Measurements from ENCODE around the gene PLPPR1.
"Not testable (repeated sequence)": the region's sequence is repeated elsewhere in the genome, so short reads cannot be mapped to it uniquely, and the experiment has no call there.

PLPPR1 gene

DNA sequence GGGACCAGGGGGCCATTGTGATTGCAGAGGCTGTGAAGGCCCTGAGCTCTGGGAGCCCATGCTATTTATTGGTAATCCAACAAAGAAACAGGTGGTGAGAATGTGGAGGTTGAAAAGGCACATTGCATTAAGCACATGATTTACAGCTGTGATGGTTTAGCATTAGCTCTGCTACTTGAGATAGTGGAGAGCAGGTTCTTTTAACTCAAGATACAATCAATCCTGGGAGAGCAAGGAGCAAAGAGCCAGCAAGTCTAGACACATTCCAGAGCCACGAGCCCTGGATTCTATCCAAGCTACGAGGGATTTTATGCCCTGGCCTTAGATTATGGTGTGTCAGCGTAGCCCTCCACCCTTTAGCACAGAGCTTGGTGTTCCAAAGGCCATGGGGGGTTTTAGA lies 98.8 kb downstream of the PLPPR1 start:
- not testable (repeated sequence) for DNase-seq

DNA sequence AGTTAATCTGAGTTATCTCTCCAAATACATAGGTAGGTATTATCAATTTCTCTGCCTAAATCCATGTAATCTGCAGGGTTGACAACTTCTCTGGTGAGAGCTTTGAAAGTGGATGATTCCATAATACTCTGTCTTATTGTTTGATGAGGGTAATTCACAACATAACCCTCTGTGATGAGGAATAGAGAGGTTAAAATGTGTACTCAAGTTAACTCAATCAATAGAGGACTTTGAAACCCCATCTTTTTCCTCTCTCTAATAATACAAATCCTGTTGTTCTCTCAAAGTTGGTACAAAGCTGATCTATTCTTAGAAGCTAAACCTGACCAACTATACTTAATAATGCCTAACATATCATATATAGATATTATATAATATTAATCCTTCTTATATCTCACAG lies 100.1 kb downstream of the PLPPR1 start:
- DNase-seq: no peak

- no peak for DNase-seq
Observed at GRCh38 chr9:101130054-101130453, 101.5 kb downstream of the PLPPR1 start.

- no peak for DNase-seq
Observed at GRCh38 chr9:101131326-101131725, 102.8 kb downstream of the PLPPR1 start.

DNA sequence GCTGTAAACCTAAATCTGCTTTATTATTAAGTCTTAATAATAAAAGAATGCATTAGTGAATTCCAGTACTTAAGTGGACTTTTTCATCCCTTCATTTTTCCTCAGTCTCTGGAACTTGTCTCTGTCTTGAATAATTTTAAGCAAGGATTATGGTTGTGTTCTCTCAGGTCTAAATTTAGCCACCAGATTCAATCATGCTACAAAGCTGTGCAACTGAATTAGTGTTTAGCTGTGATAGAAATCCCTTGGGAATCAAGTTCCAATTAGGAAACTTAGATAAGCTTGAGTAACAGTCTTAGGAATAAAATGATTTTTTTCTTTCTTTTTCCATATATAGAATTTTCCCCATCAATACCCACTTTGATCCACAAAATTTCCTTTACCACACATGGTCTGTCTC lies 104.3 kb downstream of the PLPPR1 start:
- DNase-seq: no peak

DNA sequence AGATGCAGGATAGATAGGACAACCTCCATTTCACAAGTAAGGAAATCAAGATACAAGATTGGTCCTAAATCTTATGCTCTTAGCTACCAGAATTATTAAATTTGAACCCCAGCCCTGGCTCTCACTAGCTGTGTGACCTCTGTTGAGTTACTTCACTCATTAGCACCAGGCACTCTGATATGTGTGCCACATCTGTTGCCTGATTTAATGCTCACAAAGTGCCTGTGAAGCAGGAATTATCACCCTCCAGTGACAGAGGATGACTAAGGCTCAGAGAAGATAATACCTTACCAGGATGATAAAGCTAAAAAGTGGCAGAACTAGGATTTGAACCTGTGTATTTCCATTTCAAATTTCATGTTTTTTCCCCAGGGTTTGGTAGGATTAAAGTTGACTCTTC lies 110.0 kb downstream of the PLPPR1 start:
- no peak for DNase-seq

- DNase-seq: no peak
Observed at GRCh38 chr9:101139082-101139481, 110.6 kb downstream of the PLPPR1 start.

GRCh38 chr9:101140764-101141163 lies 112.2 kb downstream of the PLPPR1 start:
- no peak for DNase-seq

GRCh38 chr9:101146508-101146907 lies 118.0 kb downstream of the PLPPR1 start:
- no peak for DNase-seq

DNA sequence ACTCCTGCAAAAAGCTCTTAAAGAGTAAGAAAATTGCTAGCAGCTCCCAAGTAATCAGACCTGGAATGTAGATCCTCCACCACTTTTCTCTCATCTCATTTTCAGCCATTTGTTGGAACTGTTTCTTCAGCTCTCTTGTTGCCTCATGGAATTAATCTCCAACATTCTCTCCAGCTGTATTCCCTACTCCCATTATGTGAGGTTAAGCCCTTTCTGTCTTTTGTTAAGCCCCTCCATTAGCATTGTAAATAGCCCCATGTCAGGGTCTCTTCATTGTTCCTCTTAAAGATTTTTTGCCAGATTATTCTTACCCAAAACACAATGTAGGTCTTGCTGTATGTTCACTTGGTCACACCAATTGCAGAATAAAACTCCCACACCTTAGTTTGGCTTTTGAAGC lies 119.8 kb downstream of the PLPPR1 start:
- DNase-seq: no peak

DNA sequence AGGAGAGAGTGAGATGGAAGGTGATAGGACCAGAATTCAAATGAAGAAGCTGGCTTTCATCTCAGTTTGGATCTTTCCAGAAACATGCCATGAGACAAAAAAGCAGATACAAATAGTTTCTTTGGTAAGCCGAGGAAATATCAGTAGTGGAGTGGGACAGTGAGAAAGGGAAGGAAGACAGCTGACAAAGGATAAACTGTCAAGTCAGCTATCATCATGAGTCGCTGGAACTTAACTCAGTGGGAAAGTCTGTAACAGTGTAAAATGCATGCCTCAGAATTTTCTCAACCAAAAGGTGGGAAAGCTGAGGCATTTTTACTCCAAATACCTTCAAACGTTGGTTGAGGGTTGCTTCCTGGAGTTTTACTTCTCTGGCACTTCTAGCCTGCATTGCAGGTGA lies 129.8 kb downstream of the PLPPR1 start:
- no peak for DNase-seq

GRCh38 chr9:101162231-101162630 lies 133.7 kb downstream of the PLPPR1 start:
- DNase-seq: no peak

- no peak for DNase-seq
Observed at GRCh38 chr9:101165131-101165530, 136.6 kb downstream of the PLPPR1 start.

DNA sequence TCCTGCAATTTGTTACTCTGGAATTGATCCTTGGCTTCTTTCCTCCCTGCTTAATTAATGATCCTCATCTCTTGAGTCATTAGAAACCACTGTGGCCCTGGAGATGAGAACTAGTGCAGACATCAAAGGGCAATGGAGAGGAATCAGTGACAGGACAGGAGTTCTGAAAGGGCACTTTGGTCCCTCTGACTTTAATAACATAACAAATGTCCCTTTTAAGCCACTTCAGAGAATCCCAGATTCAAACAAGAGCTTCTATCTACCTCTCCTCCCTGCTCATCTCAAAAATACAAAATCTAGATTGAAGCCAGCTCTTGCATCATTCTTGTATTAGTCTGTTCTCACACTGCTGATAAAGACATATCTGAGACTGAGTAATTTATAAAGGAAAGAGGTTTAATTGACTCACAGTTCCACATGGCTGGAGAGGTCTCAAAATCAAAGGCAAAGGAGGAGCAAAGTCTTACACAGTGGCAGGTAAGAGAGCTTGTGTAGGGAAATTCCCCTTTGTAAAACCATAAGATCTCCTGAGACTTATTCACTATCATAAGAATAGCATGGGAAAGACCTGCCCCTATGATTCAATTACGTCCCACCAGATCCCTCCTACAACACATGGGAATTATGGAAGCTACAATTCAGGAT lies 139.1 kb downstream of the PLPPR1 start:
- DNase-seq: no peak

- DNase-seq: no peak
Observed at GRCh38 chr9:101172616-101173015, 144.1 kb downstream of the PLPPR1 start.

DNA sequence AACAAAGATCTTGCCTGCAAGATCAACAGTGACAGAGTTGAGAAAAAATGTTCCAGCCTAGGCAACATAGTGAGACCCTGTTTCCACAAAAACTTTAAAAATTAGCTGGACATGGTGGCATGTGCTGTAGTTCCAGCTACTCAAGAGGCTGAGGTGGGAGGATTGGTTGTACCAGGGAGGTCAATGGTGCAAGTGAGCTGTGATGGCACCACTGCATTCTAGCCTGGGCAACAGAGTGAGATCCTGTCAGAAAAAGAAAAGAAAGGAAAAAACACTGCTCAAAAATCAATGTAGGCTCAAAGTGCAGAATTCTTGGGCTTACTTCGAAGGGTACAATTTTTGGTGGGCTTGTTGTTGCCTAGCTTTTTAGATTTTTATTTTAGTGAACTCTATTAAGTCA lies 145.4 kb downstream of the PLPPR1 start:
- no peak for DNase-seq

DNA sequence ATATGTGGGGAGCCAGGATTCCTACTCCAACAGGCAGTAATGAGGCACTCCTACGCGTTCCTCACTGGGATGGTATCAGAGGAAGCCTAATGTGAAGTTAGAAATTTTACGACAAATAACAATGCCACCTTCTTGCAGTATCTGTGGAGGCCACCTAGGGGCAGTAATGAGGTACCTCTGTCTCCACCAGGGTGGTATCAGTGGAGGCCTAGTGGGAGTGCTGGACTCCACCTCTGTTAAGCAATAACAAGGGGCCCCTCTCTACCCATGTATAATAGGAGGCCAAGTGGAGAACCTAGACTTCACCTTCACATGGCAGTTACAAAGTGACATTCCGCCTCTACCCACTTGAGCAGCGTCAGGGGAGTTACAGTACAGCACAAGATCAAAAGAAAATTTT lies 147.9 kb downstream of the PLPPR1 start:
- DNase-seq: no peak

- no peak for DNase-seq
Observed at GRCh38 chr9:101184813-101185278, 156.3 kb downstream of the PLPPR1 start.

DNA sequence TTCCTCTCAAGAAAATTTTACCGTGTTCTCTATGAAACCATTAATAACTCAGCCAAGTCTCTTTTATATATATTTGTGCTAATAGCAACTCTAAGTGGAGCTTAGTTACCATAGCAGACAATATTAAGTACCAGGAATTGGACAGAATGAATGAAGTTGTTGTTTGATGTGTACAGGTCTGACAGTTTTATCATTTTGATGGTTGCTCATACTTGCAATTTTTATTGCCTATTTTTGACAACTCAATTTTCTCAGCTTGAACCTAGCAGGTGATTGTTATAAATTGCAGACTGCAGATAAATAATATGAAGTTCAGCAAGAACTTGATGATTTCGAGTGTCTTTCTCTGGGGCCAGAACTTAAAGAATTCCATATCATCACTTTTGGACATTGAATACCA lies 163.2 kb downstream of the PLPPR1 start:
- DNase-seq: no peak

DNA sequence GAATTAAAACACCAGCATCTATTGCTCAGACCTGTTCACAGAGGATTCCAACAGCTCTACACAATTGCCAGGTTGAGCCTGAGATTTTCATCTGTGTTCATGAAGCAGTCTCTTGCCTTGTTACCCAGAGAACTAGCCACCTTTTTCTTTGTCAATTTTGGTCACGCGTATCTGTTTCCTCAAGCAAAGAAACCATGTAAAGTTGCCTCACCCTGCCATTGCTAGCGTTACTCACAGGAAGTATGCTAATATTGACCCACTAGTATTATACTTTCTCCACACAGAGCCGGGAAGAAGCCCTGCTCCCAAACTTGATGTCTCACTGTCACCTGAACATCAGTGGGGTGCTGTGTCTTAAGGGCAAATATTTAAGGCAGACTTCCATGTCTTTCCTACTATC lies 168.5 kb downstream of the PLPPR1 start:
- no peak for DNase-seq

GRCh38 chr9:101200852-101201251 lies 172.3 kb downstream of the PLPPR1 start:
- DNase-seq: no peak

DNA sequence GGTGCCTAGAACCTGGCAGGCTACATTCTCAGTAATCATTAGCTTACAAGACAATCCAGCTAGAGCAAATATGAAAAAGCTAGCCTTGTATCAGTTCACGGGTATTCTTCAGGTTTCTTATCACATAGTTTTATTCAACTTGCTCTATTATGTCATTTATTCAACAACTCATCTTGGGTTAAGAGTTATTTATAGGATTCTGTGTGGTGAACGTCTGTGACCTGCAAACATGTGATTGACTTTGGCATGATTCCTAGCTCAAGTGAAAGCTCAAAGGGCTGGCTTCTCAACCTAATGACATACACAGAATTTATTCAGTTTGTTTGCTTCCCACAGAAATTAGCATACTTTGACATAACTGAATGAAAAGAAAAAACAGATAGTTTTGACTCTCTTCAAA lies 173.1 kb downstream of the PLPPR1 start:
- no peak for DNase-seq

DNA sequence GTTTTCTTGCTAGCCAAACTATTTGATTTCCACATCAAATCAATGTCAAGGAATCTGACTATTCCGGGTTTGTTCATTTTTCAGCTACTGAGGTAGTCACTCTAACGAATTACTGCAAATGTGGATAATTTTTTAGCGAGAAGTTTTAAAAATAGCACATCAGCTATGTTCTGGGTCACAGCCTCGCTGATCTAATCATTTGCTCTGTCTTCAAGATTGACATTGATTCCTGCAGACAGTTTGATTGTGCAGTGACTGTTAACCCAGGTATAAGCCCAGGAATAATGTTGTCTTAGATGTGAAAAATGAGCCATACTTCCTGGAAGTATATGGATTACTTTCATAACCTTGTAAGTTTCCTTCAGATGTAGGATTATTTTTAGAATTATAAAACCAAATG lies 181.1 kb downstream of the PLPPR1 start:
- DNase-seq: no peak

GRCh38 chr9:101212661-101213060 lies 184.1 kb downstream of the PLPPR1 start:
- DNase-seq: no peak

GRCh38 chr9:101219030-101219429 lies 190.5 kb downstream of the PLPPR1 start:
- DNase-seq: no peak

GRCh38 chr9:101220341-101220740 lies 191.8 kb downstream of the PLPPR1 start:
- DNase-seq: no peak

Data from activated naive CD4-positive, alpha-beta T cell treated with Interleukin-2 at 50 U/mL for 16 hours (primary cell).